Liver (tissue), 9 donors: Measurements from ENCODE around the gene CACNA2D1. TPM values are rescaled to one million over a fixed set of nuclear protein-coding genes. Genes with fewer than 3 reads are reported as not detected.

Experiments
- DNase-seq: peaks from one replicate; pipeline ENCODE4 v3.0.0-alpha.2; 2017; ENCODE audit warnings: low spot score
- H3K27ac ChIP-seq, 2 donors: one replicate each; pipeline ENCODE4 v1.7.0; 2013; ENCODE audit warnings: inconsistent platforms in 2 of 2, low read length in 2 of 2, control low read depth in 1 of 2, low read depth in 1 of 2, mild to moderate bottlenecking in 1 of 2
- H3K27me3 ChIP-seq, 4 donors: one replicate each; pipeline versions ENCODE4 v1.6.1 to v1.7.0; 2013; ENCODE audit warnings: low read length in 3 of 4, inconsistent platforms in 1 of 4, mild to moderate bottlenecking in 1 of 4, moderate library complexity in 1 of 4; ENCODE audit not compliant: control insufficient read depth in 4 of 4, insufficient read depth in 4 of 4
- H3K36me3 ChIP-seq, 4 donors: one replicate each; pipeline versions ENCODE4 v1.6.1 to v1.7.0; 2013; ENCODE audit warnings: low read length in 3 of 4, mild to moderate bottlenecking in 3 of 4, low read depth in 1 of 4, moderate library complexity in 1 of 4; ENCODE audit not compliant: control insufficient read depth in 4 of 4, insufficient read depth in 3 of 4
- H3K4me1 ChIP-seq, 4 donors: one replicate each; pipeline versions ENCODE4 v1.6.1 to v1.7.0; 2013; ENCODE audit warnings: low read length in 3 of 4, mild to moderate bottlenecking in 3 of 4, moderate library complexity in 1 of 4; ENCODE audit not compliant: control insufficient read depth in 4 of 4, insufficient read depth in 4 of 4
- H3K4me3 ChIP-seq, 3 donors: one replicate each; pipeline versions ENCODE4 v1.6.1 to v1.7.0; 2013; ENCODE audit warnings: low read length in 3 of 3, control low read depth in 1 of 3, low read depth in 1 of 3, mild to moderate bottlenecking in 1 of 3
- H3K9ac ChIP-seq, 2 donors: one replicate each; pipeline ENCODE4 v1.7.0; 2013; ENCODE audit warnings: low read length in 2 of 2, mild to moderate bottlenecking in 2 of 2, moderate library complexity in 2 of 2, control low read depth in 1 of 2, low read depth in 1 of 2
- H3K9me3 ChIP-seq, 4 donors: one replicate each; pipeline versions ENCODE4 v1.6.1 to v1.7.0; 2013; ENCODE audit warnings: low read length in 3 of 4; ENCODE audit not compliant: control insufficient read depth in 4 of 4
- CTCF ChIP-seq: fragments of 150-350 bp; IDR thresholded peaks from 2 replicates; pipeline ENCODE4 v1.5.1; 2017; ENCODE audit warnings: improper control_type of control experiment, low read depth, low read length; ENCODE audit not compliant: missing input control
- FOXA1 ChIP-seq: IDR thresholded peaks from 2 replicates; pipeline ENCODE4 v1.6.1; 2016; ENCODE audit warnings: antibody characterized with exemption
- GABPA ChIP-seq, 2 donors: IDR thresholded peaks in 1 of 2; conservative IDR thresholded peaks in 1 of 2; 2 replicates each; pipeline ENCODE4 v1.6.1; 2016; ENCODE audit warnings: antibody characterized with exemption in 2 of 2, mild to moderate bottlenecking in 1 of 2, moderate library complexity in 1 of 2
- HNF4A ChIP-seq, 2 donors: conservative IDR thresholded peaks; 2 replicates each; pipeline ENCODE4 v1.6.1; 2016; ENCODE audit warnings: antibody characterized with exemption in 2 of 2, mild to moderate bottlenecking in 2 of 2
- JUND ChIP-seq, 2 donors: IDR thresholded peaks; 2 replicates each; pipeline ENCODE4 v1.6.1; 2016; ENCODE audit warnings: antibody characterized with exemption in 2 of 2
- MAX ChIP-seq: IDR thresholded peaks from 2 replicates; pipeline ENCODE4 v1.6.1; 2016; ENCODE audit warnings: antibody characterized with exemption
- NR2F2 ChIP-seq: IDR thresholded peaks from 2 replicates; pipeline ENCODE4 v1.6.1; 2016; ENCODE audit warnings: antibody characterized with exemption
- REST ChIP-seq: IDR thresholded peaks from 2 replicates; pipeline ENCODE4 v1.6.1; 2016; ENCODE audit warnings: antibody characterized with exemption, mild to moderate bottlenecking
- RXRA ChIP-seq, 2 donors: IDR thresholded peaks; 2 replicates each; pipeline ENCODE4 v1.6.1; 2017 to 2018; ENCODE audit warnings: antibody characterized with exemption in 2 of 2, mild to moderate bottlenecking in 1 of 2
- SP1 ChIP-seq: IDR thresholded peaks from 2 replicates; pipeline ENCODE4 v1.6.1; 2018; ENCODE audit warnings: antibody characterized with exemption, mild to moderate bottlenecking
- TAF1 ChIP-seq: conservative IDR thresholded peaks from 2 replicates; pipeline ENCODE4 v1.6.1; 2016; ENCODE audit warnings: antibody characterized with exemption, mild to moderate bottlenecking
- YY1 ChIP-seq: IDR thresholded peaks from 2 replicates; pipeline ENCODE4 v1.6.1; 2016; ENCODE audit warnings: antibody characterized with exemption, mild to moderate bottlenecking
- ZBTB33 ChIP-seq: IDR thresholded peaks from 2 replicates; pipeline ENCODE4 v1.6.1; 2016; ENCODE audit warnings: antibody characterized with exemption
- WGBS: extraction: QIAGEN DNeasy Blood & Tissue Kit; methylation state at CpG from one replicate; pipeline ENCODE4 v1.1.7; 2013; 5-methylcytosine and 5-hydroxymethylcytosine counted together
- polyA plus RNA-seq, 2 donors: library from polyadenylated mRNA; stranded (reverse) in 1 of 2; unstranded in 1 of 2; fragments of 200-250 nt in 1 of 2; fragments of >200 nt in 1 of 2; fragmentation: Nextera tagmentation in 1 of 2; extraction: Ambion mirVana in 1 of 2; gene quantifications; one replicate each; pipeline versions ENCODE4 v1.2.1 to v1.2.3, GENCODE V29; 2013 to 2015
- total RNA-seq, 2 donors: library from RNA; depleted of rRNA; stranded (reverse); fragments of >200 nt; gene quantifications; one replicate each; pipeline ENCODE4 v1.2.3, GENCODE V29; 2014
- donor health status: healthy.
- donor health status: healthy.
- donor health status: healthy.
- donor health status: healthy.
- donor health status: healthy.

CACNA2D1 gene
- total and polyA plus RNA-seq, 4 donors, result 0.42 to 2.3 (median 0.94) TPM

- no peak overlapping the region for H3K9ac ChIP-seq
- no peaks in the 10 kb centered on the region for H3K36me3 ChIP-seq
- TF ChIP-seq FOXA1, result no peak
- TF ChIP-seq SP1, result no peak
- no peak for TF ChIP-seq MAX
- TF ChIP-seq HNF4A (conservative IDR thresholded peaks at IDR 0.05), result no peak
- H3K4me3 ChIP-seq, result no peak overlapping the region
- H3K4me1 ChIP-seq, result no peaks in the 10 kb centered on the region
- WGBS, result 54% methylated on average over 3 of the region's 3 CpGs
- H3K27me3 ChIP-seq, result no peaks in the 10 kb centered on the region
- no peak for DNase-seq
- no peak overlapping the region for H3K27ac ChIP-seq
- no peaks in the 10 kb centered on the region for H3K9me3 ChIP-seq
Observed at GRCh38 chr7:82194016-82194643, 249.4 kb downstream of the CACNA2D1 start.

GRCh38 chr7:82188636-82189035 is 254.9 kb downstream of the CACNA2D1 start:
- WGBS, result 79% methylated on average over 2 of the region's 2 CpGs
- Histone ChIP-seq H3K4me1 (no peaks in the 10 kb centered on the region), H3K36me3 (no peaks in the 10 kb centered on the region), H3K9me3 (no peaks in the 10 kb centered on the region), H3K27ac (no peak overlapping the region), H3K9ac (no peak overlapping the region), H3K27me3 (no peaks in the 10 kb centered on the region), H3K4me3 (no peak overlapping the region)
- no peak for DNase-seq
- TF ChIP-seq JUND (IDR thresholded peaks at IDR 0.05) (no peak), RXRA (IDR thresholded peaks at IDR 0.05) (no peak), REST (no peak), GABPA (IDR thresholded peaks at IDR 0.05 in 1 of 2, conservative IDR thresholded peaks at IDR 0.05 in 1 of 2) (no peak), YY1 (no peak), ZBTB33 (no peak), CTCF (no peak), MAX (no peak), TAF1 (no peak), NR2F2 (no peak), HNF4A (conservative IDR thresholded peaks at IDR 0.05) (no peak), SP1 (no peak)
